GM19025 (cell line): Measurements from ENCODE around the gene RPP30.

Source experiments
- ATAC-seq: cut with Tn5 transposase; IDR thresholded peaks from one replicate; pipeline ENCODE4 v1.9.1; 2021; ENCODE audit warnings: mild to moderate bottlenecking, low read depth, moderate library complexity; ENCODE audit not compliant: unreplicated experiment

RPP30 gene

GRCh38 chr10:90915766-90916075, 43.9 kb downstream of the RPP30 start:
- no peak for ATAC-seq

- no peak for ATAC-seq
Observed at GRCh38 chr10:90916392-90917237, 44.8 kb downstream of the RPP30 start.

- no peak for ATAC-seq
Observed at GRCh38 chr10:90917238-90917967, 45.6 kb downstream of the RPP30 start.

GRCh38 chr10:90917968-90918318, 46.2 kb downstream of the RPP30 start:
- no peak for ATAC-seq

GRCh38 chr10:90919683-90920574, 48.2 kb downstream of the RPP30 start:
- ATAC-seq = no peak

- no peak for ATAC-seq
Observed at GRCh38 chr10:90920986-90921666, 49.4 kb downstream of the RPP30 start, which contains the start of gene ANKRD1. Gene ANKRD1 (minus strand): TSS chr10:90921087. CDS start chr10:90921027, 60 bp downstream.

GRCh38 chr10:90921906-90922305, 50.1 kb downstream of the RPP30 start:
- no peak for ATAC-seq

- ATAC-seq = no peak
Observed at GRCh38 chr10:90923111-90923731, 51.4 kb downstream of the RPP30 start.

GRCh38 chr10:90924552-90924951, 52.8 kb downstream of the RPP30 start:
- no peak for ATAC-seq

- no peak for ATAC-seq
Observed at GRCh38 chr10:90925079-90926029, 53.6 kb downstream of the RPP30 start.

GRCh38 chr10:90927293-90927692, 55.5 kb downstream of the RPP30 start:
- no peak for ATAC-seq

GRCh38 chr10:90929179-90929578, 57.4 kb downstream of the RPP30 start:
- ATAC-seq = no peak

- ATAC-seq = no peak
Observed at GRCh38 chr10:90930070-90930837, 58.5 kb downstream of the RPP30 start.

GRCh38 chr10:90930971-90931871, 59.4 kb downstream of the RPP30 start:
- ATAC-seq = no peak

- ATAC-seq = no peak
Observed at GRCh38 chr10:90935581-90936275, 64.0 kb downstream of the RPP30 start.

- ATAC-seq = no peak
Observed at GRCh38 chr10:90936276-90936659, 64.5 kb downstream of the RPP30 start.
